Measurements from ENCODE around the gene SAMD13. TPM values are rescaled to one million over a fixed set of nuclear protein-coding genes. Genes with fewer than 3 reads are reported as not detected.

SAMD13 gene, protein sequence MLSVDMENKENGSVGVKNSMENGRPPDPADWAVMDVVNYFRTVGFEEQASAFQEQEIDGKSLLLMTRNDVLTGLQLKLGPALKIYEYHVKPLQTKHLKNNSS
- total RNA-seq = 2.0 TPM
- long read RNA-seq = 0 reads

DNA sequence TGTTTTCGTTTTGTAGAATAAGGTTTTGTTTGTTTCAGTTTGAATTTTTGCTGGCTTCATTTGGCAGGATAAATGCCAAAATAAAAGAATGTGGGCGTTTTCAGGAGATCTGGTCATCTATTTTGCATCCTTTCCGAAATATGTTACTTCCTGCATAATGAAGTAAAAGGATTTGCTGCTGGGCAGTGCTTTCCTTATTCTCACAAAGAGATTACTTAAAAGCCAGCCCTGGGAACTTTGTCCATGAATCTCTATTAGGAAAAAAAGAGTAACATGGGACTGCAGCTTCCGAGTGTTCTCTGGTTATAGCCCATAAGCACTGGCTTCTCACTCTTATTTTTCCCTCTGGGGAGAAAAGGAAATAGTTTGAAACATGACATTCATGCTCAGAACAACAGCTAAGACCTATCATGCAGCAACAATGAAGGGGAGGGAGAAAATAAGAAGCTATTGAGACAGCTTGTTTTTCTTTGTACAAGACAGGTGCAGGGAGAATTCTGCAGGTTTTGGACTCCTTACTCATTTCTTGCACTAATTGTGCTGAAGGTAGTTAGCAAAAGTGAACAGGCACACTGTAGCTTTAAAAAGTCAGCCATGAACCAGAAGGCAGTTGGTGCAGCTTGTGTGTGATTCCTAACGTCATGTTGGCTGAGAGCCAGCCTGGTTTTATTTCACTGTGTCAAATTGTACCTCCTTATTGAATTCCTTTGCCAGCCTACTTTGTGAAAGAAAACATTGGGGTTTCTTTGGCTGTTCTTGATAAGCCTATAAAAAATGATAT is at the start of gene SAMD13:
SAMD13 (plus strand) TSS at position 705 of the 781 bp plus-strand sequence. CDS start 1,527 bp downstream, outside the sequence.
- peak; percentile 47 for DNase-seq
- Histone ChIP-seq H3K27ac (replicated peaks) (peak within 1 kb of the TSS; percentile 92), H3K4me3 (peak within 1 kb of the TSS; percentile 63), H3K9me3 (replicated peaks) (no peaks in the 10 kb centered on the region), H3K36me3 (no peaks in the 10 kb centered on the region), H3K4me1 (peaks cover 62% of the 10 kb centered on the region), H3K27me3 (ENCODE audit: low read depth) (no peaks in the 10 kb centered on the region)
- intact Hi-C loops (cut with micrococcal nuclease) = no loop called here
- TF ChIP-seq, protein P1, sequence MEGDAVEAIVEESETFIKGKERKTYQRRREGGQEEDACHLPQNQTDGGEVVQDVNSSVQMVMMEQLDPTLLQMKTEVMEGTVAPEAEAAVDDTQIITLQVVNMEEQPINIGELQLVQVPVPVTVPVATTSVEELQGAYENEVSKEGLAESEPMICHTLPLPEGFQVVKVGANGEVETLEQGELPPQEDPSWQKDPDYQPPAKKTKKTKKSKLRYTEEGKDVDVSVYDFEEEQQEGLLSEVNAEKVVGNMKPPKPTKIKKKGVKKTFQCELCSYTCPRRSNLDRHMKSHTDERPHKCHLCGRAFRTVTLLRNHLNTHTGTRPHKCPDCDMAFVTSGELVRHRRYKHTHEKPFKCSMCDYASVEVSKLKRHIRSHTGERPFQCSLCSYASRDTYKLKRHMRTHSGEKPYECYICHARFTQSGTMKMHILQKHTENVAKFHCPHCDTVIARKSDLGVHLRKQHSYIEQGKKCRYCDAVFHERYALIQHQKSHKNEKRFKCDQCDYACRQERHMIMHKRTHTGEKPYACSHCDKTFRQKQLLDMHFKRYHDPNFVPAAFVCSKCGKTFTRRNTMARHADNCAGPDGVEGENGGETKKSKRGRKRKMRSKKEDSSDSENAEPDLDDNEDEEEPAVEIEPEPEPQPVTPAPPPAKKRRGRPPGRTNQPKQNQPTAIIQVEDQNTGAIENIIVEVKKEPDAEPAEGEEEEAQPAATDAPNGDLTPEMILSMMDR (IDR thresholded peaks at IDR 0.05; ENCODE audit: borderline replicate concordance) = no peak

DNA sequence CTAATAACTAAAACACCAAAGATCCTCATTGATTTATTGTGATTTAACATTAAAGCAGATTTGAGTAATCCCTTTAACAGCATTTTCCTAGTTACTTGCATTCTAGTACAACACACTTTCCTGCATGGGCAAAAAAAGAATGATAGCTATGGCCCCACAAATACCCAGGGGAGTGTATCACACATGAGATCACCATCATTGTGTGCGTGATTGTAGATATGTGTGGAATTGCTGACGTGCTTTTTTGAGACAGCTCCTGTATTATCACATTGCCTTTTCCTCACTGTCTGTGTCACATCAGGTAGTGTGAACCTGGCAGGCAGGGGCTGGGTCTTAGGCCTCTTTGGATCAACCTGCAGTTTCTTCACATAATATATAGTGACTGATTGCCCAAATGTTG is 48.5 kb upstream of the SAMD13 start:
- Histone ChIP-seq H3K27ac (replicated peaks) (no peak overlapping the region), H3K27me3 (ENCODE audit: low read depth) (no peaks in the 10 kb centered on the region), H3K9me3 (replicated peaks) (peaks cover 16% of the 10 kb centered on the region), H3K4me1 (peaks cover 20% of the 10 kb centered on the region), H3K36me3 (no peaks in the 10 kb centered on the region), H3K4me3 (no peak overlapping the region)
- intact Hi-C loops (cut with micrococcal nuclease) = no loop called here
- TF ChIP-seq, protein P1 (IDR thresholded peaks at IDR 0.05; ENCODE audit: borderline replicate concordance) = no peak
- no peak for DNase-seq

DNA sequence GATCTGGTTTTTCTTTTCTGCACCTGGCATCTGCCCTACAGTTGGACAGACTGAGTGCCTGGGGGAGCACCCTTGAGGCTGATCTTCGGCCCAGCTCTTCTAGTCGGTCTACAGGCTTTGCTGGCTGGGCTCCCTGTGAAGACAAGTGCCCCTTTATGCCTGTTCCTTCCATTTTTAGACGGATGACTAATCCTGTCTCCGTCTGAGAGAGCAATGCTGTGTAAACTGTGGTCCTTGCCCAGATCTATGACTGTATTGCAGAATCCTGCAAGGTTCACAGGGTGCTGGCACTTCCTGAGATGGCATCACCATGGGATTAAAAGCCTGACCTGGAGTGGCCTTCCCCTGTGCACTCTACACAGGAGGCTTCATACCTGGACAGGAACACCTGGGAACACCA is 47.6 kb upstream of the SAMD13 start:
- Histone ChIP-seq H3K27me3 (ENCODE audit: low read depth) (no peaks in the 10 kb centered on the region), H3K27ac (replicated peaks) (peak overlapping the region; percentile 10), H3K9me3 (replicated peaks) (peaks cover 16% of the 10 kb centered on the region), H3K4me3 (no peak overlapping the region), H3K4me1 (peaks cover 20% of the 10 kb centered on the region), H3K36me3 (no peaks in the 10 kb centered on the region)
- TF ChIP-seq, protein P1 (IDR thresholded peaks at IDR 0.05; ENCODE audit: borderline replicate concordance) = no peak
- peak; percentile 27 for DNase-seq
- intact Hi-C loops (cut with micrococcal nuclease) = no loop called here

DNA sequence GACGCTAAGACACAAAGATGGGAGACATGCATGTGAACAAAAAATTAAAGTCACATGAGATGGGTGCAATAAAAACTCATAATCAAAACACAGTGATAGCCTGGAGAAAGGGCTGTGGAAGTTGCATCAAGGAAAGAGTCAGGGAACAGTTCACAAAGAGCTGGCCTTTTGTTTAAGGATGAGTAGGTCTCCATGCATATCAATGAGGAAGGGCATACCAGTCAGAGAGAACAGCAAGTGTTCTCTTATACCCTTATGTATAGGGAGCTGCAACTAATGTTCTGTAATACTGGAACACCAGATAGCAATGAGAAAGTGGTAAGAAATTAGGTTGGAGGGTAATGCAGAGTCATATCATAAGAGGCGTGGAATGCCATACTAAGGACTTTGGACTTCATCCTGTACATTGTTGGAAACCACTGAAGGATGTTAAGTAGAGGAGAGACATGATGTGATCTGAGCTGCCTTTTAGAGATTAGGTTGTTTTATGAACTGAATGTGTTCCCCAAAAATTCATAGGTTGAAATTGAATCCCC is 46.7 kb upstream of the SAMD13 start:
- H3K27ac ChIP-seq (replicated peaks) = no peak overlapping the region
- TF ChIP-seq, protein P1 (IDR thresholded peaks at IDR 0.05; ENCODE audit: borderline replicate concordance) = no peak
- H3K27me3 ChIP-seq (ENCODE audit: low read depth) = no peaks in the 10 kb centered on the region
- H3K9me3 ChIP-seq (replicated peaks) = peaks cover 16% of the 10 kb centered on the region
- DNase-seq = no peak
- H3K36me3 ChIP-seq = no peaks in the 10 kb centered on the region
- H3K4me3 ChIP-seq = no peak overlapping the region
- intact Hi-C loops (cut with micrococcal nuclease) = no loop called here
- peaks cover 20% of the 10 kb centered on the region for H3K4me1 ChIP-seq

DNA sequence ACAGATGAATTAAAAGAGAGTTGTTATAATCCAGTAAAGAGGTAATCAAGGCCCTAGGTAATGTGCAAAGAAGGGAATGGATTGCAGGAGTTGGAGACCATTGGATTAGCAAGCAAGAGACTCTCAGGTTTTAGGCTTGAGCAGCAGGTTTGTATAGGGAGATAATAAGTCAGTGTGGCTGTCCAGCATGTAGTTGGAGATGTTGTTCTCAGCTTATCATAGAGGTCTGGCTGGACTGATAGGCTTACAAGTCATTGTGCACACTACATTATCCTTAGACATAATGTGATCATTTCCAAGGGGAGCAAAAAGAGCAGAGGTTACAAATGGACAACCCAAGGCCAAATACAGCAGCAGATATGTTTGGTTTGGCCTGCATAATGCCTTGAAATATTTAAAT is 45.9 kb upstream of the SAMD13 start:
- intact Hi-C loops (cut with micrococcal nuclease) = no loop called here
- Histone ChIP-seq H3K4me3 (no peak overlapping the region), H3K9me3 (replicated peaks) (peaks cover 9% of the 10 kb centered on the region), H3K4me1 (peaks cover 20% of the 10 kb centered on the region), H3K27ac (replicated peaks) (no peak overlapping the region), H3K36me3 (no peaks in the 10 kb centered on the region), H3K27me3 (ENCODE audit: low read depth) (no peaks in the 10 kb centered on the region)
- DNase-seq = no peak
- TF ChIP-seq, protein P1 (IDR thresholded peaks at IDR 0.05; ENCODE audit: borderline replicate concordance) = no peak
